ENCODE measurements around the gene TRIM47.

- no peak for TF ChIP-seq TAF1 (conservative IDR thresholded peaks at IDR 0.05)
- TF ChIP-seq RAD21 (IDR thresholded peaks at IDR 0.05): no peak
- no peak for TF ChIP-seq CTCF (IDR thresholded peaks at IDR 0.05; ENCODE audit: low read depth, low read length, missing input control)
- TF ChIP-seq MAX (IDR thresholded peaks at IDR 0.05): no peak
- no peak for TF ChIP-seq JUND (IDR thresholded peaks at IDR 0.05)
- TF ChIP-seq GABPA (IDR thresholded peaks at IDR 0.05 in 1 of 2, conservative IDR thresholded peaks at IDR 0.05 in 1 of 2): no peak
- TF ChIP-seq YY1 (IDR thresholded peaks at IDR 0.05): no peak
- TF ChIP-seq SP1 (IDR thresholded peaks at IDR 0.05): no peak
- no peak for TF ChIP-seq REST (IDR thresholded peaks at IDR 0.05)
- TF ChIP-seq HNF4A (conservative IDR thresholded peaks at IDR 0.05): no peak
- TF ChIP-seq ATF3 (IDR thresholded peaks at IDR 0.05): no peak
Measured at GRCh38 chr17:75825149-75825552, 53.2 kb downstream of the TRIM47 start.
